Measurements from ENCODE around the gene CFAP299. TPM values are rescaled to one million over a fixed set of nuclear protein-coding genes. Genes with fewer than 3 reads are reported as not detected.

CFAP299 gene
- total RNA-seq, 1 experiment from 2014 or later, result not detected

GRCh38 chr4:80831383-80832361 lies 496.1 kb downstream of the CFAP299 start:
- Histone ChIP-seq H3K4me2 (no peak overlapping the region), H3K36me3 (ENCODE audit: low read depth) (no peaks in the 10 kb centered on the region), H3K27ac (no peak overlapping the region), H3K9me2 (ENCODE audit: insufficient read depth) (no peaks in the 10 kb centered on the region), H2AFZ (no peak overlapping the region), H3K79me2 (ENCODE audit: low read depth) (no peaks in the 10 kb centered on the region), H3K4me1 (replicated peaks; ENCODE audit: insufficient read depth) (no peaks in the 10 kb centered on the region), H3F3A (ENCODE audit: insufficient read depth, low read depth) (no peaks in the 10 kb centered on the region), H4K20me1 (ENCODE audit: insufficient read depth) (no peaks in the 10 kb centered on the region), H3K4me3 (no peak overlapping the region), H3K27me3 (ENCODE audit: insufficient read depth, low read depth) (no peaks in the 10 kb centered on the region), H3K9me3 (ENCODE audit: insufficient read depth, low read depth) (no peaks in the 10 kb centered on the region)
- POLR2A ChIA-PET (ENCODE audit: unreplicated experiment), result no interaction called here
- BruUV-seq (replicated peaks), result no TSS peak
- CTCF ChIA-PET, result no interaction called here
- intact Hi-C loops (cut with micrococcal nuclease; ENCODE audit: unreplicated experiment), result no loop called here
- TF ChIP-seq EZH2 (IDR thresholded peaks at IDR 0.05; ENCODE audit: low read depth) (no peak), CTCF (conservative IDR thresholded peaks at IDR 0.05) (no peak)
- DNase-seq, result no peak

GRCh38 chr4:80839281-80839680 lies 503.8 kb downstream of the CFAP299 start:
- intact Hi-C loops (cut with micrococcal nuclease; ENCODE audit: unreplicated experiment), result no loop called here
- H3K4me2 ChIP-seq, result no peak overlapping the region
- no peaks in the 10 kb centered on the region for H3K9me2 ChIP-seq (ENCODE audit: insufficient read depth)
- no peak for TF ChIP-seq CTCF (conservative IDR thresholded peaks at IDR 0.05)
- no peak for TF ChIP-seq EZH2 (IDR thresholded peaks at IDR 0.05; ENCODE audit: low read depth)
- no peaks in the 10 kb centered on the region for H3K9me3 ChIP-seq (ENCODE audit: insufficient read depth, low read depth)
- H3K36me3 ChIP-seq (ENCODE audit: low read depth), result no peaks in the 10 kb centered on the region
- no peaks in the 10 kb centered on the region for H3K79me2 ChIP-seq (ENCODE audit: low read depth)
- H3K27me3 ChIP-seq (ENCODE audit: insufficient read depth, low read depth), result no peaks in the 10 kb centered on the region
- POLR2A ChIA-PET (ENCODE audit: unreplicated experiment), result no interaction called here
- DNase-seq, result no peak
- H4K20me1 ChIP-seq (ENCODE audit: insufficient read depth), result no peaks in the 10 kb centered on the region
- CTCF ChIA-PET, result no interaction called here
- no peak overlapping the region for H3K4me3 ChIP-seq
- H3K27ac ChIP-seq, result no peak overlapping the region
- no peaks in the 10 kb centered on the region for H3K4me1 ChIP-seq (replicated peaks; ENCODE audit: insufficient read depth)
- no TSS peak for BruUV-seq (replicated peaks)
- no peaks in the 10 kb centered on the region for H3F3A ChIP-seq (ENCODE audit: insufficient read depth, low read depth)
- no peak overlapping the region for H2AFZ ChIP-seq

DNA sequence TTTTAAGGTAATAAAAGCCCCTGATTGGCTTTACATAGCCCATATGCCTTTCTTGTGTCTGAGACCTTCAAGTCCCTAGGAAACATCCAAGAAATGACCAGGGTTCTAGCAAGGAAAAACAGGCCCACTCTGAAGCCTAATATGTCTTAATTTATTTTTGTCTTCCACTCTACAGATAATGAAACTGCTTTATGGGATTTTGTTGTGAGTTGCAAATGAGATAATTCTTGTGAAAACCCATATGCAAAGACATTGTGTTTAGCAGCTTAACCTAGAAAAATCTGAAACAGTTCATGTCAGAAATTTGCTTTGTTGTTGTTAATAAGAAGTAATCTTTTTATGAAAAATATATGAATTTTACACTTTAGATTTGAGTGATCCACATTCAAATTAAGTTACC lies 504.3 kb downstream of the CFAP299 start:
- no peaks in the 10 kb centered on the region for H3K9me2 ChIP-seq (ENCODE audit: insufficient read depth)
- no peak for DNase-seq
- intact Hi-C loops (cut with micrococcal nuclease; ENCODE audit: unreplicated experiment), result no loop called here
- H3F3A ChIP-seq (ENCODE audit: insufficient read depth, low read depth), result no peaks in the 10 kb centered on the region
- no peak overlapping the region for H3K4me2 ChIP-seq
- H3K4me3 ChIP-seq, result no peak overlapping the region
- no peak overlapping the region for H2AFZ ChIP-seq
- H3K36me3 ChIP-seq (ENCODE audit: low read depth), result no peaks in the 10 kb centered on the region
- ChIA-PET CTCF (no interaction called here), POLR2A (ENCODE audit: unreplicated experiment) (no interaction called here)
- no peaks in the 10 kb centered on the region for H4K20me1 ChIP-seq (ENCODE audit: insufficient read depth)
- no peaks in the 10 kb centered on the region for H3K79me2 ChIP-seq (ENCODE audit: low read depth)
- no peaks in the 10 kb centered on the region for H3K27me3 ChIP-seq (ENCODE audit: insufficient read depth, low read depth)
- H3K9me3 ChIP-seq (ENCODE audit: insufficient read depth, low read depth), result no peaks in the 10 kb centered on the region
- BruUV-seq (replicated peaks), result no TSS peak
- no peak overlapping the region for H3K27ac ChIP-seq
- no peak for TF ChIP-seq EZH2 (IDR thresholded peaks at IDR 0.05; ENCODE audit: low read depth)
- no peak for TF ChIP-seq CTCF (conservative IDR thresholded peaks at IDR 0.05)
- H3K4me1 ChIP-seq (replicated peaks; ENCODE audit: insufficient read depth), result no peaks in the 10 kb centered on the region
